Measurements from ENCODE around the gene GALNS.

- TF ChIP-seq SNAI2 (CRISPR knock-in tag; IDR thresholded peaks at IDR 0.05): no peak
- no peak for TF ChIP-seq POU6F1 (CRISPR knock-in tag; IDR thresholded peaks at IDR 0.05; ENCODE audit: borderline replicate concordance, low read depth)
- no peak for TF ChIP-seq PATZ1 (CRISPR knock-in tag; IDR thresholded peaks at IDR 0.05; ENCODE audit: borderline replicate concordance)
- no peak for TF ChIP-seq ZNF70 (CRISPR knock-in tag; IDR thresholded peaks at IDR 0.05)
Measured at GRCh38 chr16:88885693-88886280, 29.0 kb upstream of the GALNS start.

All from SK-N-SH treated with all-trans-retinoic acid at 6 μM for 48 hours (cell line).